NCI-H2107 treated with DMSO at 0.1 percent for 48 hours (cell line): ENCODE data around the gene TMEM247.
"Not testable (repeated sequence)": the region's sequence is repeated elsewhere in the genome, so short reads cannot be mapped to it uniquely, and the experiment has no call there.

Experiments
- DNase-seq: peaks from one replicate; lab custom pipeline; 2025; ENCODE audit not compliant: unreplicated experiment; lab: John Stamatoyannopoulos, UW

TMEM247 gene

DNA sequence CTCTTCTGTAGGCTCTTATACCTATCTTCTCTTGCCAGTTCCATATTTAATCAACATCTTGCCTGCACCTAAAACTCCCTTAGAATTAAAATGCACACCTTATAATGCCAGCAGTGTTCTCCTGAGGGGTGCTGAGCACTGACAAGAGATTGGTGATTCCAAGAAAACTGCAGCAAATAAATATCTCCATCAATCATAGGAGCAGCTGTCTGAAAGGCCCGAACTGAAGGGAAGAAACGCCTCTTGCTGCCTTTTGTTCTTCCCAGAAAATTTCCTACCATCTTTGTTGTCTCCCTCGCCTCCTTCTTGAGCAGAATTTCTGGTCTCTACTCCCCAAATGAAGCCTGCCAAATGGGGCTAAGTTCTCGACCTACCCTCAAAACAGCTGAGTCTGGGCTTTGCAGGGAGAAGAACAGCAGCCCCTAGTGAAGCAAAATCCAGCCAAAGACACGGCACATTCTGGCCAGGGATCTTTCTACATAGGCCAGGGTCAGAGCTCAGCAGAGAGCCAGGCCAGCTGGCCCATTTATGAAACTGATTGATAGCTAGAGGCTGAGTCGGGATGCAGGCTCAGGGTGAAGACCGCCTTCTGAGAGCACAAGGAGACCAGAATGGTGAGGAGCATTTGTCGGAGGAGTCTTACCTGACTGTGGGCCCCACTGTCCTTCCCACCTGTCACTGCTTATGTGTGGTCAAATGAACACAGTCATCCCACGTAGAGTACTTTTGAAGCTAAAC lies 20.4 kb upstream of the TMEM247 start:
- no peak for DNase-seq

DNA sequence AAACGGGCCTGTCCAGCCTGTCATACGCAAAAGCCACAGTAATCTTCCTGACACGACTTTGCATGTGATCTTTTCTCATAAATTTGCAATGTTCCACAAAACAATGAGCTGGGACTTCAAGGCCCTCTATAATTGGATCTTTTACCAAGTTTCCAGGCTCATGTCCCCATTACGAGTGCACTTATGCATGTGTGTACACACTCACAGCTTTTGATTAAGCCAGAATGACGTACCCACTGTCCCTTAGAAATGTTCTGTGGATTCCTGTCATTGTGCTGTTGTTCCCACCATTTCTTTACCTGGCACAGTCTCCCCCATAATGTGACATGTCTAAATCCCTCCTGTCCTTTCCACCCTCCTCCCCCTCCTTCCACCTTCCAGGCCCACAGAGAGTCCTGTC lies 19.7 kb upstream of the TMEM247 start:
- DNase-seq: no peak

DNA sequence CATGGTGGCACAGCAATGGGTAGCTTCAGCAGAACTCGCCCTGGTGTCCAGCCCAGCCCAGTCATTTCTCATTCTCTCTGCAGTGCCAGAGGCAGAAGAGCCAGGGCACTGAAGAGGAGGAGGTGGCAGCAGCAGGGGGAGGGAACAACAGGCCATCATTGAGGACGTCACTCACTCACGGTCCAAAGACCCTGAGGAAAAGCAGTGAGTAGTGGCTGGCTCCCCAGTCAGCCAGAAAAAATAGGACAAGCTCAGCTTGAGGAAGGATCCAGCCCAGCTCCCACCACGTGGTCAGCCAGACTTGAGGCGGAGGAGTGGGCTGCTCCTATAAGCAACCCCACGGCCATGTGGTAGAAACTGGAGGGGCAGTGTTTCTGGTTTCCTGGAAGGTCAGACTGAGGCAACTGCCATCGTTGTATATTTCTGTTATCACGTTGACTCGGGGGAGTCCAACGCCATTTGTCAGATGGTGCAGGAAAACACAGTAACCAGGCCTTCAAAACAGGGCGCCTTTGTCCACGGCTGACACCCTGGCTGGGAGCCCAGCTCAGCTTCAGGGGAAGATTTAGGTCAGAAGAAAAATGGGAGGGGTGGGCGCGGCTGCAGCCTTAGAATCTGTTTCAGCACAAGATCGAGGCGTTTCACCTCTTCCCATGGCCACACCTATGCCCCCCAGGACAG lies 19.0 kb upstream of the TMEM247 start:
- DNase-seq: no peak

DNA sequence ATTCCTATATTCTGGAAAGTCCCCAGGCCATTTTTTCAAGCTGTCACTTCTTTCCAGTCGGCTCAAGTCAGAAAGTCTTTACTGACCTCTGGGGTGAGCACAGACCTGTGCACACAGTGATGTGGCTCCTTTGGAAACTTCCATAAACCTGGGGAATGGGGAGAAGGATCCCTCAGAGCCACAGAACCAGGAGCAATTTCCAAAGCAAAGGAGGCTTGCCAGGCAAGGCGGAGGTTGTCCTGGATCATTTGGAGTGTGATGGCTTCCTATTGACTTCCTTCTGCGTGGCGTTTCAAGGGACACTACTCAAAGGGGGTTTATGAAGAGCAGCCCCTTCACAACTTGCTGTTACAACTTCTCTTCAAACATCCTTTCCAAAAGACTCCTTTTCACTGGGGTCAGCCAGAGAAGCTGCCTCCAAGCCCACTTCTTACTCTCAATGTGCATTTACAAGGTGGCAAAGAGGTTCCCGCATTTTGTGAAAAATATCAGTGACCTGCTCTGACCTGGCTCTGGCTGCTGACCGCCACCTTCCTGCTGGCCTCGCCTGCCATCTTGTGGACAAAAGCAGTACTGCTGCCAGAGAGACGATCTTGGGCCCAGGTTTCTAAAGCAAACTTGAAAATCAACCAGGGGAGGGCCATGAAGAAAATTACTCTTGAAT lies 18.2 kb upstream of the TMEM247 start:
- DNase-seq: no peak

DNA sequence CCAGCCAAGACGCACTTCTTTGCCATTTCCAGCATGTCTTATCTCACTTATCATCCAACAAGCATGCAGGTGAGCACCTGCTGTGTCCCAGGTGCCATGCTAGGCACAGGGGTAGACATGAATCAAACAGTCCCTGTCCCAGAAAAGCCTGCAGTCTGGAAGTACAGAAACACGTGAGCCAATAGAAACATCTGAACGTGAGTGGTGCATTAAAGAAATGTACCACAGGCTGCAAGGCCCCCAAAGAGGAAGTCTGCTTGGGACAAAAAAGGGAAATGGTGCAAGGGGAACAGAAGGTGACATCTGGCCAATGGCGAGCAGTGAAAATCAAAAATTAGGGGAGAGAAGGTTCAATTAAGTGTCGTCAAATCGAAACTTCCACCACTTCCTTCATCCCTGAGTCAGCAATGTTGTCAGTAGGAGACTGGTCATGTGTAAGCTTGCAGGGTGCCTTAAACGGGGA lies 17.6 kb upstream of the TMEM247 start:
- no peak for DNase-seq

DNA sequence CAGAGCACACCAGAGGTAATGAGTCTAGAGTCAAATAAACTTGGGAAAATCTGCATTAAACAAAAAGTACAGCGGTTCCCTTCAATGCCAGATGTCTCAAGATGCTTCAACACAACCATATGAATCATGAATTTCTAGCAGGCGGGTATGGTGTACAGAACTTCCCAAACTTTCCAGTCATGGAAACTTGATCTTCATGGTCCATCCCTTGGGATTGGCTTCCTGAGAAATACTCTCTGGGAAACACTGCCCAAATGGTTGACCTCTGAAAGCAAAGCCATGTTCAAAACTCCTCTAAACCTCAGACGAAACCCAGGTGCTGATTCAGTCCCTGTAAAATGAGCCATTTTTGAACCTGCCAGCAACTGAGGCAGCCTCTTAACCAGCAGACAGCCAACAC lies 16.4 kb upstream of the TMEM247 start:
- DNase-seq: no peak

DNA sequence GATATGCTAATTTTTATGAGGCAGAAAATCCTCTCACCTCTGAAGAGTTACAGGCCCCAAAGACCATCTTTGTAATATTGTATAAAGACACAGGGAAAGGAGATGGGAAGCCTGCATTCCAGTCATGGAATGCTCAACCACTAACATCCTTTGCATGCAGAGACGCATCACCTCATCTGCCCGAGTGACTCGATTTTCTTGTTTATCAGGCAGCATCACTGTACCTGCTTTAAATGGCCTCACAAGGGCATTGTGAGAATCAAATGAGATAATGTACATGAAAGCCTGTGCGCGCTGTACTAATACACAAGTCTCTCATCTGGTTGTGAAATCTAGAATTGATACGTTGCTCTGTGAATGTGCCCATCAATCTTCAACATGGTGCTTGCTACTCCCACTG lies 10.2 kb upstream of the TMEM247 start:
- no peak for DNase-seq

DNA sequence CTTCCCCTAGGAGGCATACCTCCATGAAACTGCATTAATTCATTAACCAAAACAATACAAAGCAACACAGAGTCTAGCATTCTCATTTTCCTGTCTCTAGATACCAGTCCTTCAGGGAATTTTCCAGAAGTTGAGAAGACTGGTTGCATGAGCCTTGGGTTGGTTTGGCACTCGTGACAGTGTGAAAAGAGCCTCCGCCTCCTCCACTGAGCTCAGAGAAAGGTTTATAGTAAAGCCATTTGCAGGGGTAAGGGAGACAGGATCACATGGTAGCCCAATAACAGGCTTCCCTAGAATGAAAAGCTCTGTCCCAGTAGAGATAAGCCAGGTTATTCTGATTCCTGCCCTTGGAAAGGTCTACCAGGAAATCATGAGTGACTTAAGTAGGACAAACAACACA lies 9.7 kb upstream of the TMEM247 start:
- no peak for DNase-seq

DNA sequence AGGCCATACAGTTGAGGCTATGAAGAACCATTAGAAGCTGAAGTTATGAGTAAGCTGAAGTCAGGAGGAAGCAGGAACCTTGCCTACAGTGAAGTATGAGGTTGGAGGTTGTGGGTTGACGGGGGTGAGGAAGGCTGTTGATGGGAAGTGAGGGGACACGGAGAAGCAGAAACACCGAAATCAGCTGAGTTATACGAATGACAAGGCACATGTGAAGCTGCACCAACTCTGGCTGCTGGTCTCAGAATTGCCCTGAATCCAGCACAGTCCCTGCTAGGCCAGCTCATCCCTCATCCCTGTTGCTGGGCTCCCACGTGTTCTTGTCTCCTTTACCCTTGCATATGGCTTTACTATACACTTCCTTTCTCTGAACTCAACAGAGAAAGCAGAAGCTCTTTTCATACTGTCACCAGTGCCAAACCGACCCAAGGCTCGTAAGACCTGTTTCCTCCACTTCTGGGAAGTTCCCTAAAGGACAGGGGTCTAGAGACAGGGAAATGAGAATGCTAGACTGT lies 9.2 kb upstream of the TMEM247 start:
- no peak for DNase-seq

DNA sequence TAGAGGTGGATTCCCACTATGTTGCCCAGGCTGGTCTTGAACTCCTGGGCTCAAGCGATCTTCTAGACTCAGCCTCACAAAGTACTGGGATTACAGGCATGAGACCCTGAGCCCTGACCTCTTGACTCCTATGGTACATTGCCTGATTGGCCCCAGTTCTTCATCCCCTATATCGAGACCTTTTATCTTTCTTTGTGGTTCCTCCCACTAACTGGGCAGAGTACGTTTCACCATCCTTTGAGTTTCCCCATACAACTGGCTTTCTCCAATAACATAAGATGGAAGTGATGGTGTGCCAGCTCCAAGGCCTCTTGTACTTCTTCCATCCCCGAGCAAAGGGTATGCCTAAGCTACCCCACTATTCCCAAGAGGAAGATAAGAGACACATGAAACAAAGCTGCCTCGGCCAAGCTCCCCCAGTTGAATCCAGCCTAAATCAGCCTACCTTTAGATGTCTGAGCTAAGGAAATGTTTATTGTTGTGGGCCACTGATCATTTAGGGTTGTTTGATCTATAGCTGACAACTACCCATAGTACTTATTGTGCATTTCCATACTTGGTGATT lies 8.3 kb upstream of the TMEM247 start:
- no peak for DNase-seq

DNA sequence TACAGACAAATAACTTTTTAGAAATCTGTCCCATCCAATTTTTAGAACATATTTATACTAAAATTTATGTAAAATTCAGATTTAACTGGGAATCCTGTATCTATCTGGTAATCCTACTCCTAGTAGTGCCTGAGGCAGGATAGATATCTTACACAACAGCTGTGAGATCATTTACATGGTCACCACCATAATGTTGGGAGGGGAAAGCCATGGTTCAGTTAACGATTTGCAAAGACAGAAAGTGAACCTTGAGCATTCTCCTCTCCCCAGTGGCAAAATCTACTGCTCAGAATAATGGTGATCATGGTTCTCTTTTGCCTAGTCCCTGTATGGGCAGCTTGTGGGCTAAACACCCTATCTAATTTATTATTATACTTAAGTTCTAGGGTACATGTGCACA lies 7.7 kb upstream of the TMEM247 start:
- DNase-seq: no peak

DNA sequence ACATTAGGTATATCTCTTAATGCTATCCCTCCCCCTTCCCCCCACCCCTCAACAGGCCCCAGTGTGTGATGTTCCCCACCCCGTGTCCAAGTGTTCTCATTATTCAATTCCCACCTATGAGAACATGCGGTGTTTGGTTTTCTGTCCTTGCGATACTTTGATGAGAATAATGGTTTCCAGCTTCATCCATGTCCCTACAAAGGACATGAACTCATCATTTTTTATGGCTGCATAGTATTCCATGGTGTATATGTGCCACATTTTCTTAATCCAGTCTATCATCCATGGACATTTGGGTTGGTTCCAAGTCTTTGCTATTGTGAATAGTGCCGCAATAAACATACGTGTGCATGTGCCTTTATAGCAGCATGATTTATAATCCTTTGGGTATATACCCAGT lies 7.2 kb upstream of the TMEM247 start:
- DNase-seq: not testable (repeated sequence)

DNA sequence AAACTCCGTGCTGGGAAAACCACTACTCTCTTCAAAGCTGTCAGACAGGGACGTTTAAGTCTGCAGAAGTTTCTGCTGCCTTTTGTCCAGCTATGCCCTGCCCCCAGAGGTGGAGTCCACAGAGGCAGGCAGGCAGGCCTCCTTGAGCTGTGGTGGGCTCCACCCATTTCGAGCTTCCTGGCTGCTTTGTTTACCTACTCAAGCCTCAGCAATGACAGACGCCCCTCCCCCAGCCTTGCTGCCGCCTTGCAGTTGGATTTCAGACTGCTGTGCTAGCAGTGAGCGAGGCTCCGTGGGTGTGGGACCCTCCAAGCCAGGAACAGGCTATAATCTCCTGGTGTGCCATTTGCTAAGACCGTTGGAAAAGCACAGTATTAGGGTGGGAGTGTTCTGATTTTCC lies 1.9 kb upstream of the TMEM247 start:
- not testable (repeated sequence) for DNase-seq

DNA sequence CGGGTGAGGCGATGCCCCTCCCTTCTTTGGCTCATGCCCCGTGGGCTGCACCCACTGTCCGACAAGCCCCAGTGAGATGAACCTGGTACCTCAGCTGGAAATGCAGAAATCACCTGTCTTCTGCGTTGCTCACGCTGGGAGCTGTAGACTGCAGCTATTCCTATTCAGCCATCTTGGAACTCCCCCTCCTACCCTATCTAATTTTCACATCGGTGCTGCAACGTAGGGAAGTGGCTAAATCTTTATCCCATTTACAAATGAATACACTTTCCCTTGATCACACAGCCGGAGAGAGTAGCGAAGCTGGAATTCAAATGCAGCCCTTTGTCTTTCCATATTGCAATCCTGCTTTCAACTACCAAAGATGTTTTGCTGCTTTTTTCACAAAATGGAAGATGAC lies 1.4 kb upstream of the TMEM247 start:
- DNase-seq: no peak

DNA sequence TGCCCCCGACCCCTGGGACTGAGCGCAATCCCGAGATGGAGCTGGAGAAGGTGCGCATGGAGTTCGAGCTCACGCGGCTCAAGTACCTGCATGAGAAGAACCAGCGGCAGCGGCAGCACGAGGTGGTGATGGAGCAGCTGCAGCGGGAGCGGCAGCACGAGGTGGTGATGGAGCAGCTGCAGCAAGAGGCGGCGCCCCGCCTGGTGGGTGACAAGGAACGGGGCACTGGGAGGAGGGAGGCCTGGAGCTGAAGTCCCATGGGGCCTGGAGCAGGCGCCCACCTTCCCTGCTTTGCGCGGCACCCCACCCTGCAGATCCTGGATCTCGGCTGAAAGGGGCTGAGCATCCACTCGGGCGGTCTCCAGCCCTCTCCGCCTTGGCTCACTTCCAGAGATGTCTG lies 1.2 kb downstream of the TMEM247 start:
- DNase-seq: peak; percentile 27

DNA sequence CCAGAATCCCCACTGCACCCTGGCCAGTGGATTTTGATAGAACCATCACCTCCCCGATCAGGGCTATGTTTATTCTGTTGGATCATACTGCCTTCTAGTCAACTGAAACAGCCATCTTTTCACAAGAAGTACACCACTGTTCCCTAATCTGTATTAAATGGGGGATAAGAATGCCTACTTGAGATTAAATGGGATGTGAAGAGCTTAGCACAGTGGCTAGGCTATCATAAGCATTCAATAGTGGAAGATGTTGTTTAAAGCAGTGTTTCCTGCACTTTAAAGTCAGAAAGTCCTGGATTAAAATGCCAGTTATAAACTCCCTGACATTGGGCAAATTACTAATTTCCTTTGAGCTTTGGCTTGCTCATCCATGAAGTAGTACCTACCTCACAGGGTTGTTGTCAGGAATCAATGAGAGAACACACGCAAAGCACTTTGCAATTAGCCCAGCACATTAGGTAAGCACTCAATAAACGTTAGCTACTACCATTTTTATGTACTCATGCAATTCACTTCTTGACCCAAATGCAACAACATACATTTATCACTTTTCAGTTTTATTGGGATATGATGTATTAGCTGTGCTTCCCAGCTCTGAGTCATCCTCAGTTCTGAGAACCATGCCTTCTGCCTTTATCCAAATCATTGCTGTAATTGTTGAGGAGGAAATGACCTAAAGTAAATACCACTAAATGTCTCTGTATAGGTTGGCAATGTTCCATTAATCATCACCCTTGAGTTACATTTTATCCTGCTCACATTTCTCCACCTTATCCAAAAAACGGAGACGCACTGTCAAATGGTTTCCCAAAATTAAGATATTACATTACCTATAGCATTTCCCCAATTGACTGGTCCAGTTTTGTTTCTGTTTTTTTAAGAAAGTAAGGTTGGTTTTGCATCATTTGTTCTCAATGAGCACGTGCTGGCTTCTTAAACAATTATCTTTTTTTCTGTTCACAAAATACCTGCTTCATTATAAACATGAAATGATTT lies 2.1 kb downstream of the TMEM247 start:
- DNase-seq: no peak

DNA sequence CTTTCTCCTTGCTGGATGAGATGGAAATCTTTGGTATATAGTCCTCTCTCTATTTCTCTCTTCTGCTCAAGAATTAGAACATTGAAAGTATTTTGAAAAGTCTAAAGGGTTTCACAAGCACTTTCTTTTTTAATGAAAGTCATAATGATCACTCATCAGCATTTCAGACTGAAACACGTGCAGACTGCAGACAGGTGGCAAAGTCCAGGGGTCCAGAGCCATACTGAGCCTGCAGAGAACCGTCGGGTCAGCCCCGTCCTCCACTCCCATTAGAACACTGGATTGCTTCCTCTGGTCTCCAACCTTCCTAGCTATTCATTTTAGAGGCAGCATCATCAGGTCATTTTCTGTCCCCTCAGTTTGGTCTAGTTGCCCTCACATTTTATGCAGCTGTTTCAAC lies 3.1 kb downstream of the TMEM247 start:
- DNase-seq: no peak

DNA sequence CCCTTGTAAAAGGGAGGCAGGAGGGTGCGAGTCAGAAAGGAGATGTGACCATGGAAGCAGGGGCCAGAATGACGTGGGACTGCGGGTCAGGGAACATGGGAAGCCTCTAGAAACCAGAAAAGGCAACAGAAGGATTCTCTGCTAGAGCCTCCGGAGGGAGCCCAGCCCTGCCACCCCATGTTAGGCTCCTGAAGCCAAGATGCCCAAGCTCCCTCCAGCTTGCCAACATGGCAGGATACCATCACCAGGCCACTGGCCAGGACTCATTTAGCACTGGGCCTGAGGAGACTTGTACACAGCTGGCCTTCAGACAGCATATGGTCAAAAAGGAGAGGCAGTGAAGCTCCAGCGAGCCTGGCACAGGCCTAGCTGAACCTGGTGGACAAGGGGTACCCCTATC lies 5.6 kb downstream of the TMEM247 start:
- DNase-seq: no peak

DNA sequence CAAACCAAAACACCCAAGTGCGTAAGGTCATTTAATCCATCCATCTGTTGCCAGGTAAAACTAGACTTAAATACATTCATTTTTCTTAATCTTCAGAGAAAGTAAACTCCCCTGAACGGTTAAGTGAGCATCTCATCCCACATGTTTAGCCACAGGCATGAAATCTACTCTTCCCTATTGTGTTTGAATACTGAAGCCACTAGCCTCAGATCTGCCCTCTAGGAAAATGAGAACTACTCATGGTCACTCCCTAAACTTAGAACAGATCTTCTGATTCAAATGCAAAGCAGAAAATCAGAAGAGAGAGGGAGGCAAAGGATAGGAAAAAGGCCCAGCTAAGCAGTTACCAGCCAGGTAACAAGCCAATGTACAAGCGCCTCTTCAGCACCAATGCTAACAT lies 7.1 kb downstream of the TMEM247 start:
- DNase-seq: no peak

DNA sequence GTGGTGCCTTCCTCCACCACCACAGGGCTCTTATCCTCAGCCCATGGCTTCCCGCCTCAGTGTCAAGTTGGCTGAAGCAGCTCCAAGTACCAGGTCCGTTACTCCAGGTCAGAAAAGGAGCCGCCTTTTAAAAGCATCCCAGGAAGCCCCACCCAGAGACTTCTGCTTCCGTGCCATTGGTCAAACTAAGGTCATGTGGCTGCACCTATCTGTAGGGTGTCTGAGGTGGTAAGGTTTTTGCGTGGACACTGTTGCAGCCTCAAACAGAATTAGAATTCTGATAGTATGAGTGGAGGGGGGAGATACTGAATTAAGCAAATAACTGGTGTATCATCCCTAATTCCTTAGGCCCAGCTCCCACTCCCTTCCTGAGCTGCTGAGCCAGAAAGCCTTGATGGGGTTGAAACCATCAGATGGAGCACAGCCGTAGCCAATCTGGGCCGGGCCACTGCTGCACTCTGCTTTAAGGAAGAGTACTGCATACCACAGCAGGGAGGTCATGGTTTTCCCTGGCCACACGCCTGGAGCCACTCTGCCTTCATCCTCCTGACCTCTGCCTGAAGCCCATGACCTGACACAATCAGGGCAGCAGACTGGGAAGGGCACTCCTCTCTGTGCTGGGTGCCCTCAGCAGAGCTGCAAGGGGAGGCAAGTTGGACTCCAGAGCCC lies 8.4 kb downstream of the TMEM247 start:
- no peak for DNase-seq
